Epidermal melanocyte (primary cell): ENCODE data around the gene MDN1.

Source experiments
- DNase-seq: peaks from one replicate; pipeline ENCODE4 v3.0.0; 2011; ENCODE audit warnings: low spot score; ENCODE audit not compliant: insufficient read length

The MDN1 gene

DNA sequence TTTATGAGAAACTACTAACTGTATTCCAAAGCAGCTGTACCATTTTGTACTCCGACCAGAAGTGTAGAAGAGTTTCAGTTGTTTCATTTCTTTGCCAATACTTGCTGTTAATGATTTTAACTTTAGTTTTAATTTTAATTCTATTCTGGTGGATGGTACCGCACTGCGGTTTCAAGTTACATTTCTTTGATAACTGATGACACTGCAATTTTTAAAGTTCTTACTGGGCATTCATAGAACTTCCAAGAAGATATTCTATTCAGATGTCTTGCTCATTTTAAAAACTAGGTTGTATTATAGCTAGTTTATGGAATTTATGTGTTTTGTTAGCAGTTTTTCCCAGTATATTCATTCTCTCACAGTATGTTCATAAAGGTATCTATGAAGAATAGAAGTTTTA is 117.2 kb downstream of the MDN1 start:
- no peak for DNase-seq

DNA sequence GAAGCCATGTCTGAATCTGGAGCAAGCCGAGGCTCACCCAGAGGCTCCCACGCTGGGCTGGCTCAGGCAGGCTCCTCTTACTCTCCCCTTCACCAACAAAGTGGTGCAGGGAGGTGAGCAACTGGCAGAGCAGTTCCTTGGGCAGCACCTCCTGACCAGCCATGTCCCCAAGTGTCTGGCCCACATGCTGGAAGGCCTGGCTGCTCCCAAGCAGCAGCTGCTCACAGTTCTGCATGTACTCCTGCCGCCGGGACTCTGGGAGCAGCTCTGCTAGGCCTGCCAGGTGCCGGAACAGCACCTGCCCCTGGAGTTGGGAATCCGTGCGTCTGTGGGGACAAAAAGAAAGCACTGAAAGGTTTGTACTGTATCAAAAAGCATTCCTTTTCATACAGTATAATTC is 123.9 kb downstream of the MDN1 start:
- DNase-seq = no peak

DNA sequence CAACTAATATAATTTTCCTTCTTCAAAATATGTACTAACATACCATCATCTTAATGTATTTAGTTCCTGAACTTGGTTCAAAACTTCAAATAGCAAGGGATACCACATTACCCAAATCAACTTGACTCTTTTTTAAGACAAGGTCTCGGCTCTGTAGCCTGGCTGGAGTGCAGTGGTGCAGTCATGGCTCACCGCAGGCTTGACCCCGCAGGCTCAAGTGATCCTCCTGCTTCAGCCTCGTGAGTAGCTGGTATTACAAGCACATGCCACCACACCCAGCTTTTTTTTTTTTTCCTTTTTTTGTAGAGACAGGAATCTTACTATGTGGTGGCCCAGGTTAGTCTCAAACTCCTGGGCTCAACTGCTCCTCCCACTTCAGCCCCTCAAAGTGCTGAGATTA is 125.2 kb downstream of the MDN1 start:
- no peak for DNase-seq

DNA sequence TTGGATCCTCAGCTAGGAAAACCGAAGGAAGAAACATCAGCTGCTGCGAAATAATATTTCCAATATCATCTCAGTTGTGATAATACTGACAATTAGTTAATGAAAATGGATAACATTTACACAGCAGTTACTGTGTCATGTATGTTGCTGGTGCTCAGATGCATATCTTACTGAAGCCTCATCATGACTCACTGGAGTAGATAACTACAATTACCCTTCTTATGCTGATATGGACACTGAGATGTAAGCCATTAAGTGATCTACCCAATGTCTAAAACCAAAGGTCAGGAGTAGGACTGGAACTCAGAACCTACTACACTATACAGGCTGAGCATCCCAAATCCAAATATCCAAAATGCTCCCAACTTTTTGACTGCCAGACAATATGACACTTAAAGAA is 126.4 kb downstream of the MDN1 start:
- no peak for DNase-seq

DNA sequence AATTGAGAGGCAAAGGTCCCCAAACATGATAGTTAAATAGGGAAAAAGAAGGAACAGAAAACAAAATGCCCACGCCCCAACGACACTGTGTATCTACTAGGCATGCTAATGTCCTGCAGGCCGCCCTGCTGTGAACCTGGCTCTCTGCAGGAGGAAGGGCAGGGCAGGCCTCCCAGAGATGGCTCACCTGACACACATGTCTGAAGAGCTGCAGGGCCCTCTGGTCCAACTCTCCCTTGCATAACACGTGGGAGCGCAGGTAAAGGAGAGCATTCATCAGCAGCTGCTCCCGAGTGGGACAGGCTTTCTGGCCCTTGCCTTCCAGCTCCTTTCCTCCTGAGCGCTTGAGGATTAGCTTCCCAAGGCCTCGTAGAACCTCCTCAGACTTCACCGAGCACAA is 127.3 kb downstream of the MDN1 start:
- DNase-seq = no peak

DNA sequence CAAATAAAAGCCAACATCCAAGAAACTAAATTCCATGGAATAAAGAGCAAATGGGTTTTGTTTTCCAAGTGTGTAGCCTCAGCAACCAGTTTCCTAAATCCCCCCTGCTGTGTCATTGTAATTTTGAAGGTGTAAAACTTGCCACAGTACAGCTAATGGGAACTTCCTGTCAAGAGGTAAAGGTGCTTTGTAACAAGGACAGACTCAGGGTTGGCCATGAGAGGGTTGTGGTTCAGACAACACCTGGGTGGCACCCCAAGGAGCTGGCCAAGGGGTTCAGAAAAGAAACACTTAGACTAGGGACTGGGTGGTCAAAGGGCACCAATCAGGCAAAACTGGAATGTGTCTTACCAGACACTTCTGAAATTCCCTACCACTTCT is 128.7 kb downstream of the MDN1 start:
- no peak for DNase-seq

DNA sequence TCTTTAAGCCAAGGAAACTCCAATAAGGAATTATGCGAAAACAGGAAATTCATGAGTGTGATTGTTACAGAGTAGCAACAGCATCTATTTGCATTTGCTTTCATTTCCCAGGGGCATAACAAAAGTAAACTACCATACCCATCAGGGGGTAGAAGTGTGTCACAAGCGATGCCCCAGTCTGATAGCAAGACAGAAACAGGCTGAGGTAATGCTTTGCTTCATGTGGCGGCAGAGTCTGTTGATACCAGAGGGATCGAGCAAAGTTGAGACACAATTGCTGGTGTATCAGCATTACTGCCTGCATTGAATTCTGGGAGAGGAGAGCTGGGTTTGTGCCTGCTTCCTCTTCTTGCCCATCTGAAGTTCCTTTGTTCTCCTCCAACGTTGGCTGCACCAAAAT is 129.9 kb downstream of the MDN1 start:
- peak; percentile 32 for DNase-seq

DNA sequence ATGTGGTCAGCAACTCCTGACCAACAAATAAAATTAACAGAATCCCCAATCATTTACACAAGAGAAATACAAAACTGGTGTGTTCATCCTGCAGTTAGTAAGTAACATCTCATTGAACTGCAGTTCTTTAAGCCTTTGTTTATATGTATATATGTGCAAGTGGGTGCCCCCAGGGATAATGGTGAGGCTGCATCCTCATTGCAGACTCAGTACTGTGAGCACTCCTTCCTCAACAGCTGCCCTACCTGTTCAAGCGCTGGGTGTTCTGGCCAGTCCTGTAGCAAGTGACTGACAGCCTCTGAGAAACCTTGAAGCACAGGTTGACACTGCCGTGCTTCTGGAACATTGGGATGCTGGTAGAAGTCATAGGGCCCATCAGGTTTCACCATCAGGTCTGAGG is 131.3 kb downstream of the MDN1 start:
- no peak for DNase-seq

DNA sequence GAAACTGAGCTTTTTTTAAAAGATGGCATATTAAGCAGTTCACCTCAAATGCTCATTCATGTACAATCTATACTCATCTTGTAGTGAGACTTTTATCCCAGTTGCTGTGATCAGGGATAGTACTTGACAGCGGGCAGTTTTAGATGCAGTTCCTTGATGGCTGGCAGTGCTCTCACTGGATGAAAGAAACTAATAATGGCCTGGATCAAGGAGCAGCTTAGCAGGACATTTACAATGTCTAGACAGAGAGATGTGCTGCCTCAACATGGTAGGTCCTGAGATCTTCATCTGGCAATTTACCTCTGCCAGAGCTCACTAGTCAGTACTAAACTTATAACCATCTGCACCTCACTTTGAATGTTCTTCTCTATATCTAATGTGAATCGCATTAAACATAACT is 134.3 kb downstream of the MDN1 start:
- DNase-seq = no peak

DNA sequence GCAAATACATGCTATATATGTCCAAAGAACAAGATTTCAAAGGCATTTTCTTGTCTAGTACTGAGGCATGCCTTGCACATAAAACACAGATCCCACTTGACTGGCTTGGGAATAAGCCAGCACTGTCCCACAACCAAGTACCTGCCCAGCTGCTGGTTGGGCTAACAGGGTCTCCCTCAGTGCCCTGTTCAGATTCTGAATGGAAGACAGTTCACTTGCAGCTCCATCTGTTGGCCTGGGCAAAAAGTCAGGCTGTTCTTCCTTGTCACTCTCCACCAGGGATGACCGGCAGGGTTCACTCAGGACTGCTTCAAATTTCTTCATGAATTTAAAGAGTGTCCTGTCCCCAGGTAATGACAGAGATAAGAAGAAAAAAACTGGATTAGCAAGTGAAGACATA is 136.6 kb downstream of the MDN1 start:
- no peak for DNase-seq

DNA sequence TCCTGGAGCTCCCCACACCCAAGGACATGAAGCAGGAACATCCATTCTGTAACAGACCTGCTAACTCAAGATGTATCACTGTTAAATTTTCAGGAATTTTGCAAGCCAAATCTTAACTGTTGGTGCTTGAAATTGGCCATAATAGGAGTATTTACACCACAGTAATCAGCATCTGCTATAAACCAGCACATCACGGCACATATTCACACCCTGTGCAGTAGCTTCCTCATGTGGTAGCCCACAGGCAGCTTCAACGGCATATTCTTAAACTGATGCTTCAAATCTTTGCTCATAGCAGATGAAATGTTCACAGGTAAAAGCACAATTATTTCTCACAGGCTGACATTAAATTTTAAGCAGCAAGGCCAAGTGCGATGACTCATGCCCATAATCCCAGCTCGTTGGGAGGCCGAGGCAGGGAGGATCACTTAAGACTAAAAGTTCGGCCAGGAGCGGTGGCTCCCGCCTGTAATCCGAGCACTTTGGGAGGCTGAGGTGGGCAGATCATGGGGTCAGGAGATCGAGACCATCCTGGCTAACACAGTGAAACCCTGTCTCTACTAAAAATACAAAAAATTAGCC is 137.5 kb downstream of the MDN1 start:
- no peak for DNase-seq

DNA sequence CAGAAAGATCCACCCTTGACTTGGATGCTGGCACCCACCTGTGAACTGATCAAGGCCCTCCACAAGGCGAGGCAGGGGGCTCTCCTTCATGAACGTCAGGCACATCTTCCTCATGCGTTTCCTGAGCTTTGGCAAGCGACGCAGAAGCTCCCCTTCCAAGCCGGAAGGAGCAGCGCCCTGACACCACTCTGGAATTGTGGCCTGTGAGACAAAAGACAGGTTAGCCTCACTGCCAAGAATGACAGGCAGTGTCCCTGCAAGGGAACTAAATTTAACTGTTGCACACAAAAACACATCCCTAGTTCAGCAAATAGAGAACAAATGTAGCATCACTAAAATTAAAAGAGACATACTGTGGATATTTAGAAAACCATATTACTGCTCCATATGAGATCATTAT is 139.0 kb downstream of the MDN1 start:
- no peak for DNase-seq

DNA sequence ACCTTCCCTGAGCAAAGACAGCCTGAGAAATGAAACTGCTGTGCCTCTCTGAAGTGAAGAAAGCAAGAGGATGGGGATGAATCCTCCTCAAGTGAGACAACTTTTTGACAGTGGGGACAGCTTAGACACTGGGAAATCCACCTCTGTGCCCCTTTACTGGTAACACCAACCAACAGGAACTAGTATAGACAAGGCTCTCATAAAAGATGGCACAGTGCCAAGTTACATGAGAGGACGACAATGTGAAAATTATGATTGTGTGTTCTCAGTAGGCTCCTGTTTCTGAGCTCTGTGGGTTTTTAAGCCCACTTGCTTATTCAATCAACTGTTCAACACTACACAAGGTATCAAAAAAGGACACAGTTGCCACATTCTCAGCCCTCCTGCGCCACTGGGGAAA is 139.4 kb downstream of the MDN1 start:
- DNase-seq = no peak

DNA sequence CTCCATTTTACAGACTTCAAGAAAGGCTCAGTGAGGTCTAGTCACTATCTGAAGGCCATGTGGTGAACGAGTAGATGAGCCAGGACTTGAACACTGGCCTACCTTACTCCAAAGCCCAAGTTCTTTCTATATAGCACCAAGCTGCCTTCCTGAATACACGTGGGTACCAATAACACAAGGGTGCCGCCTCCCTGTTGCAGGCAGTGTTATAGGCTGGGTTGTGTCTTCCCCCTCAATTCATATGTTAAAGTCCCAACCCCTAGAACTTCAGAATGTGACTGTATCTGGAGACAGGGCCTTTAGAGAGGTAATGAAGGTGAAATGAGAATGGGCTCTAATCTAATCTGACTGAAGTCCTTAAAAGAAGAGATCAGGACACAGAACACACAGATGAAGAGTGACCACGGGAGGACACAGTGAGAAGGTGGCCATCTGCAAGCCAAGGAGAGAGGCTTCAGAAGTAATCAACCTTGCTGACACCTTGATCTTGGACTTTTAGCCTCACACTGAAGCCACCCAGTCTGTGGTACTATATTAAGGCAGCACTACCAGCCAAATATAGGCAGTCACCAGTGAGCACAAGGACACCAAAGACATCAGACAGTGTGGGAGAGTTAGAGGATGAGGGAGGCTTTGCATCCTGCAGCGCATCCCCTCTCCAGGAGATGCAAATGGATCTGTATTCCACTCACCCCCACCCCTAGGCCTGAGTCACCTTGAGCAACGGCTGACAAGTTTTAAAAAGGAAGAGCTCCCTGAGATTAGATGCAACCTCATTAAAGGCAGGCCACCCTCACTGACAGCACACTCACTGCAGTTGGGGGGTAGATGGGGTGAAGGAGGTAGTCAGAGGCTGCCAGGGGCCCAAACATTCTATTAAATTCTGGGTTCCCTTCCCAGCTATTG is 140.1 kb downstream of the MDN1 start:
- DNase-seq = no peak

DNA sequence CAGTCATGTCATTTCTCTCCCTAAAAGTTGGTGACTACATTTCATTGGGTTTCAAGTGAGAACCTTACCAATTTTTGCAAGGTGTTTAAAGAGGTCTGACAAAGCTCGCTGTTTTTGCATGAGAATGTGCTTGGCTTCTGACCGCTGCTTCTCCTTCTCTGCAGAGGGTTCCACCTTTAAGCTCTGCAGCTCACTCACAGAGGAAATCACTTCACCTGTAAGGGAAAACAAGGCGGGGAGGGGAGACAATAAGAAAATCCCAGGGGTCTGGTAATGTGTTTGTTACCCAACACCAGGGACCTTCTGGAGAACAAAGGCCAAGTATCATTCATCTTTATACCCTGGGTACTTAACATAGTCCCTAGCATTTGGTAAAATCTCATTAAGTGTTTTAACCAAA is 141.1 kb downstream of the MDN1 start:
- DNase-seq = no peak

DNA sequence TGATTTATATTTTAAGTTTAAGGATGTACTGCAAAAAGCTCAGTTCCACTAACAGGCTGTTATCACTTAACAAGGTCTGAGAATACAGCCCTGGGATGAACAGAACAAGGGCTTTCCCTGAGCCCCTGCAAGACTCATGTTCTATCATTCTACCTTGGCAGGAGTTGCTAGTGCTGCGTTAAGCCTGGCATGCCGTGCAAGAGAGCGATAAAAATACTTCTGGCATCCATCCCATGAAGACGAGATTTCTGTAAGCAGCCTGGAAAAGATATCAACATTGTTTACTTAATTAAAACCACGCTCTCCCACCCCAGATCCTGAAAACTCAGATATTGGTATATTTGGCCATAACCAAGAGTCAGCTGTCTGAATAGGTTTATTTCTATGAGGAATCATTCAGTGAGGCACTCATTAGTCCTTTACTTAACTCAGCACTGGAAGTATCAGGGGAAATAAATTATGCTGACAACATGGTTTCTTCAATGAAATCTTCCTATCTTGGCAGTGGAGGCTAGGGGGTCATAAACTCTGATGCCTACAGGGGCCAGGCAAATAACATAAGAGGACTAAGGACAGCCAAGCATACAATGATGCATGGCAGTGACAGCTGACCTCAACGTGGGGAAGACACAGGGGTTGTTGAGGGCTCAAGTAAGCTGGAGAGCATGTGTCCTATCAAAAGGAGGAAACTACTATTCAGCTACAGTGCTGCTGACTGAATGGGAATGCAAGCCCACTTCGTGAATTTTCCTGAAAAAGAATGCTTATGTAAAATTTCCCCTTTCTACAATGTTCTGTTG is 143.4 kb downstream of the MDN1 start:
- no peak for DNase-seq

DNA sequence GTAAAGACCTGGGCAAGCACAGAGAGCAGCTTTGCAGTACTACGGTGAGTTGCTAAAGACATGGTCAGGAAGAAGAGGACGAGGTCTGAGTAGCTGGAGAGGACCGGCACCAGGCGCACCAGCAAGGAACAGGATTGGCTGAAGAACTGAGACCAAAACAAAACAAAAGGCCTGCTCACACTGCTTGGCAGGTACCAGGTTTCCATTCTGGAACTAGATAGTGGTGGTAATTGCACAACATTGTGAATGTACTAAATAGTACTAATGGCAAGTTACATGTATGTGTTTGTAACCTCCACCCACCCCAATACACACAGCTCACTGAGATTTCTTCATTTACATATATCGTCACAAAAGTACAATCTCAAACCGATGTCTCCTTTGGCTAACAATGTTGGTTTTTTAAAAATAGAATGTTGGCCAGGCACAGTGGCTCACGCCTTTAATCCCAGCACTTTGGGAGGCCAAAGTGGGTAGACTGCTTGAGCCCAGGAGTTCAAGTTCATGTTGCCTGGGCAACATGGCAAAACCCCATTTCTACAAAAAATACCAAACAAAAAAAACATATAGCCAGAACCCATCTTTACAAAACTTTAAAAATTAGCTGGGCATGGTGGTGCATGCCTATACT is 148.5 kb downstream of the MDN1 start:
- no peak for DNase-seq

DNA sequence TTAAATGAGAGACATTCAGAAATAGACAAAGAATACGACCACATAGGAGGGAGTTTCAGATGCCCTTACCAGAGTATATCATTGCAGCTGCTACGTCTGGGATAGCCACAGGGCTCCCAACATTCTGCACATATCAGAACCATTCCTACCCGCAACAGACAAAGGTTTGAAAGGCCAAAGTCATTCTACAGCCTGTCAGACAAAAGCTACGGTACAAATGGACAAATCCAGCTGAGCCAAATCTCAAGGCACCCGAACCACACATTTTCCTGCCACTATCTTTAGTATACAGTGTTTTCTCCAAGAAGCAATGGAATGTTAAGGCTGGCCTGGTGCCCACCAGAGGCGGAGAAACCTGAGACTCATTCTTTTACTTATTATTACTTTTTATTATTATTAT is 150.6 kb downstream of the MDN1 start:
- DNase-seq = no peak

DNA sequence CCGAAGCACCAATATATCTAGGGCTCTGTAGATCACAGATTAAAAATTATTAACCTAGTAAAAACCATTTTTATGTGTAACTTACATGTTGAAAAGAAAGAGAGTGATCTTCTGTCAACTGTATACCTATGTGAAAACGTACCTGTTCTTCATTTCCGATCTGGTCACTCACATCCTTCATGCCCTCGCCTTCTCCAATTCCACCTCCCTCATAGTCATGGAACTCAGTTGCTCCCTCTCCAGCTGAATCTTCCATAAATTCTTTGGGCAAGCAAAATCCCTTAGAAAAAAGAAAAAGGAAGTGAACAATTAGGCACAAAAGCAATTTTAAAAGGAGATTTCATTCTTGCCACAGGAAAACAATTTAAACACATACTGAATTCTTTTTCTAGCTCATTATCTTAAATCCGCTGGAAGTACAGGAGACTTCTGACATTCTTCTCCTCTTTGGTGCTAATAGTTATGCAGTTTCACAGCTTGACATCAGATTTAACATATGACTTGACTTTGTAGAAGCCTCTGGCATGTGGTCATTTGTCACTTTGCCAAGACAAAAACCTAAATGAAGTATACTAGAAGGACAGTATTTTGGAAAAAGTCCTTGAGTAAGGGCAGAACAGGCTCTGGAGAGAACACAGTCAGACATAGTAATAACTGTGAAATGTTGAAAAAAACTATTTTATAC is 151.6 kb downstream of the MDN1 start:
- DNase-seq = no peak

DNA sequence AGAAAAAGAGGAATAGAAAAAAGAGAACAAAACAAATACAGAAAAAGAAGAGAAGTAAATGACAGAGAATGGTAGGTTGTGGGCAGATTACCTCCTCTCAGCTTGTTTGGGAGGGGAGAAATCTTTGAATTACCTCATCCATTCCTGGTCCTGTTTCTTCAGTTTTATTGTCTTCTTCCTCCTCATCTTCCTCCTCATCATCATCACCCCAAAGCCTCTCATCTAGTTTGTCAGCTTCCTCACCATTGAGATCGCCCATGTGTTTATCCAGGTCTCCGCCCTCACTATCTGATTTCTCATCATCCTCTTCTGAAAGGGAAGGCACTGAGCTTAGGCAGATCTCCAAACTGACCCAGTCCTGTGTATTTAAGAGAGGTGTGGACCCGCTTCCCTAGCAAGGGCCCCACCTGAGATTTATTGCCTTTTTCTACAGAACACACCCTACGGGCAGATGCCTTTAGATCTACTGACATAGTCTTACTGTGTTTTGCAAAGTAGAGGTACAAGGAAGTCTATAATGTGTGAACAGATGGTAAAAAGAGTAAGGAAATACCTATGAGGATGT is 156.9 kb downstream of the MDN1 start:
- no peak for DNase-seq

DNA sequence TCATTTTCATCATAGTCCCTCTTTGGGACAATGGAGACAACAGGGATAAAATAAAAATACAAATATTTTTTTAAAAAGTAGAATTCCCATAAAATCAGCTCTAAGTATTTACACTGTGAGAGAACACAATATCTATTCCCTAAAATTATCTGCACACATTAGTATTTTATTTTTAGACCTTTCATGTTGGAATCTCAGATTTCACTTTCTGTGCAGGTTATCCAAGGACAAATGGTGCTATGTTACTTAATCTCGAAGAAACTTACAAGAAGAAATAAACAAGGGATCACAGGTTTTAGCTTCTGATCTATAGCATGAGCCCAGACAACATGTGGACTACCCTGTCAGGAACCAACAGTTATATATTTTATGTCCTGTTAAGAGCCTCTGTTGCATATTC is 158.0 kb downstream of the MDN1 start:
- no peak for DNase-seq
